ENCODE results near the gene DMRT1.

Gene DMRT1

DNA sequence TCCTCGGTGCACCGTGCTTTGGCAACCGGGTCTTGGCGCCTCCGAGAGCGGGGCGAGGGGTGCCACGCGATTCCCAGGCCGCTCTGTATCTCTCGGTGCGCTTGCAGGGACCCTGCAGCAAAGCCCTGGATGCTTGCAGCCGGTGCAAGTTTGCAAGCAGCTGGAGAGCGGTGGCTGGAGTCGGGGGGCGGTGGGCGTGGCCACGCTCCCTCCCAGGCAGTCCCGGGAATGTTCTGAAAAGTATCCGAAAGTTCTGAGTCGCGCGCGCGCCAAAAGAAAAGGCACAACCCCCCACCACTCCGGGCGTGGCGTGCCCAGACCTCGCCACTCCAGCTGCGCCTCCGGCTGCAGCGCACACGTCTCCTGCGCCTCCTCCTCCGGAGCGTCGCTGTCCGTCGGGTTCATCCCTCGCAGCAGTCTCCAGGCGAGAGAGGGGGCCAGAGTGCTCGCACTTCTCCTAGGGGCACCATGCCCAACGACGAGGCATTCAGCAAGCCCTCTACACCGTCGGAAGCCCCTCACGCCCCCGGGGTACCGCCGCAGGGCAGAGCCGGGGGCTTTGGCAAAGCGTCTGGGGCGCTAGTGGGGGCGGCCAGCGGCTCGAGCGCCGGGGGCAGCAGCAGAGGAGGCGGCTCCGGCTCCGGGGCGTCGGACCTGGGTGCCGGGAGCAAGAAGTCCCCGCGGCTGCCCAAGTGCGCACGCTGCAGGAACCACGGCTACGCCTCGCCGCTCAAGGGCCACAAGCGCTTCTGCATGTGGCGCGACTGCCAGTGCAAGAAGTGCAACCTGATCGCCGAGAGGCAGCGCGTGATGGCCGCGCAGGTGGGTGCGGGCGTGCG is at the start of gene DMRT1:
TSS of gene DMRT1 (plus strand) at position 327 of the 839 bp plus-strand sequence. CDS start at position 469, 142 bp downstream.
- no peaks in the 10 kb centered on the region for H3K9me3 ChIP-seq (ENCODE audit: control insufficient read depth, low read length)
- H3K27me3 ChIP-seq (ENCODE audit: control insufficient read depth, insufficient read depth, low read length): peaks cover 46% of the 10 kb centered on the region
- H3K4me1 ChIP-seq (ENCODE audit: control insufficient read depth, insufficient read depth, low read length): no peaks in the 10 kb centered on the region
- H3K36me3 ChIP-seq (ENCODE audit: control insufficient read depth, insufficient read depth, low read length): no peaks in the 10 kb centered on the region
- H3K4me3 ChIP-seq (ENCODE audit: low read length): no peak within 1 kb of the TSS
- H3K9ac ChIP-seq (ENCODE audit: low read length): no peak within 1 kb of the TSS

DNA sequence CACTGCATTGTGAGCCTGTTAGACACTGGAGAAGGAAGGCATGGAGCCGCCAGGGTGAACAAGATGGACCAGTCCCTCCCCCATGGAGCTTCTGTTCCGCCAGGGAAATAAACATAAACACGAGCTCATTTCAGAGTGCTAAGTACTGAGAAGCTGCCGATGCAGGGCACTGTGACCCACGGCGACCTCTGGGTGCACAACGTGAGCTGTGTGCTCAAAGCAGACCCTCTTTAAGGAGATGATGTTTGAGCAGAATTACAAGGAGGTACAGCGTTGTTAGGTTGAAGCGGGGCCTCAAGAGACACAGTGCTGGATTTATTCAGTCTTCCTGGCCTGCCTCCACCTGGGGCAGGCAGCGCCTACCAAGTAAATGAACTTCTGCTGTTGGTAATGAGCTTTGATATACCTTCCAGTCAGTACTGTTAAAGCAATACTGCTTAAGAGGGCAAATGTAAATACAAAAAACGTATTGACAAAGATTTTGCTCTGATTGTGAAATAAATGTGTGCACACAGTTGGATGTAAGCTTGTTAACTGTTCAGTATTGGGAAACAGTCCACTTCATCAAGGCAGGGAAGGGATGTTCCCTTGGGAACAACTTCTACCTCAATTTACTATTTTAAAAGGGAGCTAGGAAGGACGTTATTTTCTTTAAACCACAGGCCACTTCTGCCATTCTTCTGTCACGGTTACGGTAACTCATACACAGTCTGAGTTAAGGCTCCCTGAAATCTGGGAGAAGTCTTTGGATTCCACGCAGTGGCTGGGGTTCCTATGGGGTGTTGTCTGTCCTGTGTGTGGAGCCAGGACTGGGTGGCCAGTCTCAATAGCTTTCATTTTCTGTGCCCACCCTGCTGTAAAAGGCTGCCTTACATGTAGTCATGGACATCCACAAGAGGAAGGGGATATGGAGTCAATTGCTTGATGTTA is 48.9 kb upstream of the DMRT1 start:
- Histone ChIP-seq H3K36me3 (ENCODE audit: control insufficient read depth, insufficient read depth, low read length) (no peaks in the 10 kb centered on the region), H3K4me1 (ENCODE audit: control insufficient read depth, insufficient read depth, low read length) (no peaks in the 10 kb centered on the region), H3K4me3 (ENCODE audit: low read length) (no peak overlapping the region), H3K9me3 (ENCODE audit: control insufficient read depth, low read length) (no peaks in the 10 kb centered on the region), H3K27me3 (ENCODE audit: control insufficient read depth, insufficient read depth, low read length) (no peaks in the 10 kb centered on the region), H3K9ac (ENCODE audit: low read length) (no peak overlapping the region)

DNA sequence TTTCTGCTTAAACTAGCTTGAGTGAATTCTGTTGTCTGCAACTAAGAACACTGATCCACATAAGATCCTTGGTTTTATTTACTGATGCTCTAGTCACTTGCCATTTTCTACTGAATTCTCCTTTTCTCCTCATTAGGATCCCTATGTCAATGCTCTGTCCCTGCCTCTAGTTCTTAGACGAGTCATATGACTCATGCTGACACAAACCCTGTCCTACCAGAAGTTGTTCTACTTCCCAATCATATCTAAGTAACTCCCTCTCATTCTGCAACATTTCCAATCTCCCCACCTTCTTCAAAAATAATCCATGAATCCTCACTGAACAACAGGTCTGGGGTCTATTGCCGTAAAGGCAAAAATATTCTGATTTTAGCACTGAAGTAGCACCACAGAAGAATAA is 47.1 kb upstream of the DMRT1 start:
- Histone ChIP-seq H3K36me3 (ENCODE audit: control insufficient read depth, insufficient read depth, low read length) (no peaks in the 10 kb centered on the region), H3K4me3 (ENCODE audit: low read length) (no peak overlapping the region), H3K4me1 (ENCODE audit: control insufficient read depth, insufficient read depth, low read length) (no peaks in the 10 kb centered on the region), H3K9me3 (ENCODE audit: control insufficient read depth, low read length) (no peaks in the 10 kb centered on the region), H3K9ac (ENCODE audit: low read length) (no peak overlapping the region), H3K27me3 (ENCODE audit: control insufficient read depth, insufficient read depth, low read length) (no peaks in the 10 kb centered on the region)

DNA sequence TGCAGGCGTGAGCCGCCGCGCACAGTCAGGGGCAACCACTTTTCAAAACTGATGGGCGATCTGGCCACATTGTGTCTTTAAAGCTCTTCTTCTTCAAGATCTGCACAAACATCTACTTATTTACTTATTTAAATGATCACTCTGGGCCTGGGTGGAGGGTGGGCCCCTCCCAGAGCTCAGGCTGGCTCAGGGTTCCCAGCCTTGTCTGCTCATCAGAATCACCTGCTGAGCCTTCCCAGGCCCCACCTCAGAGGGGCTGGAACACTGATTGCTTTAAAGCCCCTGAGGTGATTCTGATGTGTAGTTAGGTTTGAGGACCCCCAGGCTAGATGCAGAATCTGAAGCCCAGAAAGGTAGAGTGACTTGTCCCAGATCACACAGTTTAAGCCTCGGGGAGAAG is 45.6 kb upstream of the DMRT1 start:
- Histone ChIP-seq H3K27me3 (ENCODE audit: control insufficient read depth, insufficient read depth, low read length) (no peaks in the 10 kb centered on the region), H3K36me3 (ENCODE audit: control insufficient read depth, insufficient read depth, low read length) (no peaks in the 10 kb centered on the region), H3K4me1 (ENCODE audit: control insufficient read depth, insufficient read depth, low read length) (no peaks in the 10 kb centered on the region), H3K9ac (ENCODE audit: low read length) (no peak overlapping the region), H3K4me3 (ENCODE audit: low read length) (no peak overlapping the region), H3K9me3 (ENCODE audit: control insufficient read depth, low read length) (no peaks in the 10 kb centered on the region)

DNA sequence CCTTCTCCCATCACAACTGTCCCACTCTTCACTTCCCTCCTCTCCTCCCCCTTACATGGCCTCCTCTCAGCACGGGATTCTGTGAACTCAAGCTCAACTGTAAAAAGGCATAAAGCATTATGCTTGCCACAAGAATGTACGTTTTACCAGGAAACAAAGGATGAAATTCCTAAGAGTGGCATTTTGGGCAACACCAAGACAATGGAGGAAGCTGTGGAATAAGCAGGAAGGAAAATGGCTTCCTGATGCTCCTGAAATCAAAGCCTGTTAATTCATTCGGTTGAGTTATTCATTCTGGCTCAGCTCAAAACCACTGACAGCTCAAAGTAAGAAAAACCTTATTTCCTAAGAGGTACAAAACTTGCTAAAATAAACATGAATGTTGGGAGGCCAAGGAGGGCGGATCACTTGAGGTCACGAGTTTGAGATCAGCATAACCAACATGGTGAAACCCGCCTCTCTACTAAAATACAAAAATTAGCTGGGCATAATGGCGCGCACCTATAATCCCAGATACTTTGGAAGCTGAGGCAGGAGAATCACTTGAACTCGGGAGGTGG is 40.8 kb upstream of the DMRT1 start:
- Histone ChIP-seq H3K9ac (ENCODE audit: low read length) (no peak overlapping the region), H3K9me3 (ENCODE audit: control insufficient read depth, low read length) (no peaks in the 10 kb centered on the region), H3K4me3 (ENCODE audit: low read length) (no peak overlapping the region), H3K36me3 (ENCODE audit: control insufficient read depth, insufficient read depth, low read length) (no peaks in the 10 kb centered on the region), H3K4me1 (ENCODE audit: control insufficient read depth, insufficient read depth, low read length) (no peaks in the 10 kb centered on the region), H3K27me3 (ENCODE audit: control insufficient read depth, insufficient read depth, low read length) (no peaks in the 10 kb centered on the region)

DNA sequence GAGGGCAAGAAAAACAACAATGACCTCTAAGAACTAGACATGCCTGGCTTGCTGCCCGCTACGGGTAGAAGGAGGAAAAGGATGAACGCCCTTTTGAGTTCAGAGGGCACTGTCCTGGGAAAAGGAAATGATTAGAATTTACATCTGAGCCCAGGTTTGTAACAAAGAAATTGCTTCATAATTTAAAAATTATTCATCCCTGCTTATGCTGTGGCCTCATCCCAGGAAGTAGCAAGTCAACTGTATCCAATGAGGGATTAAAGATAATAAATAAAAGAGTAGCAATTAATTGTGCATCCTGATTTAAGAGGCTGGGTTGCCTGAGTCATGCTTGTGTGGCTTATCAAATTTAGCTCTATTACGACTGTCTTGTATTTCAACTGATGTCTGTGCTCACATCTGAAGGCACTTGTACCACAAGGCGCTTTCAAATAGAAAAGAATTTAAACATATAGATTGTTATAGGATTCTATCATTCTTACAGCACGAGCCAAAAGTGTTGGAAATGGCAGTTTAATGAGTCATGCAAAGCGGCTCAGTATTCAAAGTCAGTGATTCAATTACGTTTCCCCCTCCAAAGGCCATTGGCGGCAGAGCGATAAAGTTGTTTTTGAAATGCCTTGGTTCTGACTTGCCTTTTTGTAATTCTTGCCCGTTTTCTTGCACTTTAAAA is 40.0 kb upstream of the DMRT1 start:
- no peaks in the 10 kb centered on the region for H3K27me3 ChIP-seq (ENCODE audit: control insufficient read depth, insufficient read depth, low read length)
- H3K4me1 ChIP-seq (ENCODE audit: control insufficient read depth, insufficient read depth, low read length): no peaks in the 10 kb centered on the region
- H3K36me3 ChIP-seq (ENCODE audit: control insufficient read depth, insufficient read depth, low read length): no peaks in the 10 kb centered on the region
- H3K9ac ChIP-seq (ENCODE audit: low read length): no peak overlapping the region
- H3K9me3 ChIP-seq (ENCODE audit: control insufficient read depth, low read length): no peaks in the 10 kb centered on the region
- no peak overlapping the region for H3K4me3 ChIP-seq (ENCODE audit: low read length)

DNA sequence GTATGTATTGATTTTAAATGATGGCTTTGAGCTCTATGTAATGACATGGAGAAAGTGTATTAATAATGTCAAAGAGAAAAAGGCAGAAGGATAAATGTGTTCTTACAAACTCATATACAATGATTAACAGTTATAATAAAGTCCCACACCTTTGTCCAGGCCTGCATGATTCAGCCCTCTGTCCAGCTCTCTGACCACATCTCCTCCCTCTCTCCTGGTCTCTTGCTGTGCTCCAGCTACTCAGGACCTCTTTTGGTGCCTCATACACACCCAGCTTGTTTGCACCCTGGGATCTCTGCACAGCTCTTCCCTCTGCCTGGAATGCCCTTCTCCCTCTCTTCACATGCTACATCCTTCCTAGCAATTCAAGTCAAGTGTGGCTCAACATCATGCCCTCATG is 37.5 kb upstream of the DMRT1 start:
- no peak overlapping the region for H3K4me3 ChIP-seq (ENCODE audit: low read length)
- H3K9ac ChIP-seq (ENCODE audit: low read length): no peak overlapping the region
- H3K36me3 ChIP-seq (ENCODE audit: control insufficient read depth, insufficient read depth, low read length): no peaks in the 10 kb centered on the region
- no peaks in the 10 kb centered on the region for H3K27me3 ChIP-seq (ENCODE audit: control insufficient read depth, insufficient read depth, low read length)
- H3K9me3 ChIP-seq (ENCODE audit: control insufficient read depth, low read length): no peaks in the 10 kb centered on the region
- H3K4me1 ChIP-seq (ENCODE audit: control insufficient read depth, insufficient read depth, low read length): no peaks in the 10 kb centered on the region

DNA sequence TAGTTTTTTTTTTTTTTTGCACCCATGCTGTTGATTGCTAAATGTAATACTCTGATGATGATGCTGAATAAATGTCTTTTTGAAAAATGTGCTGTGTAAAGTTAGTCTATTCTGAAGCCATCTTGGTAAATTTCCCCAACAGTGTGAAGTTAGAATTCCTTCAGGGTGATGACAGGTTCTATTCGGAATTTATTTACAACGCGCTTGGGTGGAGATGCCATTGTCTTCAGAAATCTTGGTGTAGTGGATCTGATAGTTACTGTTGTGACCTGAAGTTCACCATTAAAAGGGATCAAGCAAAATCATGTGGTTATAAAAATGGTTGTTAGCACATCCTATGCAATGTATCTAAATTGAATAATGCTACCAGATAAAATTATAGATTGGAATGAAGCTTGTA is 36.3 kb upstream of the DMRT1 start:
- Histone ChIP-seq H3K36me3 (ENCODE audit: control insufficient read depth, insufficient read depth, low read length) (no peaks in the 10 kb centered on the region), H3K9ac (ENCODE audit: low read length) (no peak overlapping the region), H3K27me3 (ENCODE audit: control insufficient read depth, insufficient read depth, low read length) (no peaks in the 10 kb centered on the region), H3K9me3 (ENCODE audit: control insufficient read depth, low read length) (no peaks in the 10 kb centered on the region), H3K4me1 (ENCODE audit: control insufficient read depth, insufficient read depth, low read length) (no peaks in the 10 kb centered on the region), H3K4me3 (ENCODE audit: low read length) (no peak overlapping the region)

DNA sequence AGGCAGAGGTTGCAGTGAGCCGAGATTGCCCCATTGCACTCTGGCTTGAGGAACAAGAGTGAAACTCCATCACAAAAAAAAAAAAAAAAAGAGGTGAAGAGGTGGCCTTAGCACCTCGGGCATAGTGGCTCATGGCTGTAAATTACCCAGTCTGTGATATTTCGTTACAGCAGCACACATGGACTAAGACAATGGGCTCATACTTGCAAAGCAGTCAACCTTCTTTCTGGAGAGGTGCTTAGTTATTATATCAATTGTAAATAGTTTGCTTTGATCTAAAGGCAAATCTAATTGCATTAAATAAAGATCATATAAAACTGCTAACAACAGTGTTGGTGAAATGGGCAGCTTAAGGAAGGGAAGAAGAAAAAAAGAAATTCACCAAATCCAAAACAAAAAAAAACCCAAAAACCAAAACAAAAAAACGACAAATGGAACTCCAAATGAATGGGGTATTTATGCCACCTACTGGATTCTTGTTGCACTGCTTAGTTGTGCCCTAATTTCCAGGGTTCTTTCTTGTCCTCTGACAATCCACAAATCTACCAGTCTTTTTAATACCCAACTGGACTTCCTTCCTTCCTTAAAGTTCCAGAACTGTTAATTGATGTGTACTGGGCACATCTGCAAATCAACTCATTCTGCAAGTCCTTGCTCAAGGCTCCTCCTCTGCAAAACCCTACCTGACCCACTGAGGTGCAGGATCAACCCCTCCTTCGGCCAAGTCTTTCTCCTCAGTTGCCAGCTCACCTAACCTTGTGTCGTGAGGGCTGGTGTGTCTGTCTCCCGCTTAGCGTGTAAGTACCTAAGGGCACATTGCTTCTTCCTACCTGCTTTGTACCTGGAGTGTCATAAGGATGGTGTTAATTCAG is 35.0 kb upstream of the DMRT1 start:
- H3K4me3 ChIP-seq (ENCODE audit: low read length): no peak overlapping the region
- H3K9ac ChIP-seq (ENCODE audit: low read length): no peak overlapping the region
- no peaks in the 10 kb centered on the region for H3K4me1 ChIP-seq (ENCODE audit: control insufficient read depth, insufficient read depth, low read length)
- no peaks in the 10 kb centered on the region for H3K36me3 ChIP-seq (ENCODE audit: control insufficient read depth, insufficient read depth, low read length)
- no peaks in the 10 kb centered on the region for H3K27me3 ChIP-seq (ENCODE audit: control insufficient read depth, insufficient read depth, low read length)
- no peaks in the 10 kb centered on the region for H3K9me3 ChIP-seq (ENCODE audit: control insufficient read depth, low read length)

DNA sequence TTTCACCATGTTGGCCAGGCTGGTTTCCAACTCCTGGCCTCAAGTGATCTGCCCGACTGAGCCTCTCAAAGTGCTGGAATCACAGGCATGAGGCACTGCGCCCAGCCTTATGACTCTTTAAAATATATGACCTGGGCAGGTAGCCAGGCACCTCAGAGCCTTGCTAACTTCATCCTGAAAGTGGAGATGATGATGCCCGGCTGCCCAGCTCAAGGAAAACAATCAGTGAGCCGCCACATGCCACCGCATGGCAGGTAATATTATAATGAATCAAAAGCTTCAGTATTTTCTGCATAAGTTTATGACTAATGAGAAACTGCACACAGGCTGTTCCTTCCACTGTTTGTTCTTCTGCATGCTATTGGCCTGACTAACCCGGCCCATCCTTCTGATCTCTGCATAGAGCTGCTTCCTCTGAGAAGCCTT is 30.4 kb upstream of the DMRT1 start:
- H3K27me3 ChIP-seq (ENCODE audit: control insufficient read depth, insufficient read depth, low read length): no peaks in the 10 kb centered on the region
- no peaks in the 10 kb centered on the region for H3K36me3 ChIP-seq (ENCODE audit: control insufficient read depth, insufficient read depth, low read length)
- H3K9me3 ChIP-seq (ENCODE audit: control insufficient read depth, low read length): no peaks in the 10 kb centered on the region
- H3K4me1 ChIP-seq (ENCODE audit: control insufficient read depth, insufficient read depth, low read length): no peaks in the 10 kb centered on the region
- H3K4me3 ChIP-seq (ENCODE audit: low read length): no peak overlapping the region
- no peak overlapping the region for H3K9ac ChIP-seq (ENCODE audit: low read length)

DNA sequence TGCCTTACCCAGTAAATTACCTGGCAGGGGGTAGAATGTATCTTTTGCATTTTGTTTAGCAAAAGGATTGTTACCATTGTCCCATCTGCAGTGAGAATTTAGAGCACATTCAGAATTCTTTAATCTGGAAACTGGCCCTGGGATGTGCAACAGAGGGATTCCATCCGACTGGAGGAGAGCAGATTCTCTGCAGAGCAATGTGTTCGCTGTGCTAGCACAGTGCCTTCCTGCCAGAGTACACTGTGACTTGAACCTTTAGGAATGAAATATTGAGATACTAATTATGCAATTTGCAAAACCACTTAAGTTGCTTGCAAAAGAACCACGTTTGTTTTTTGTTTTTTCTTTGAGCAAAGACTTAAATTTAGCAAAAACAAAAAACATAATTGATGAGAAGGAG is 22.5 kb upstream of the DMRT1 start:
- H3K27me3 ChIP-seq (ENCODE audit: control insufficient read depth, insufficient read depth, low read length): no peaks in the 10 kb centered on the region
- H3K4me3 ChIP-seq (ENCODE audit: low read length): no peak overlapping the region

More for the DNA sequence above, 22.5 kb upstream of the DMRT1 start:
- Histone ChIP-seq H3K9ac (ENCODE audit: low read length) (no peak overlapping the region), H3K36me3 (ENCODE audit: control insufficient read depth, insufficient read depth, low read length) (no peaks in the 10 kb centered on the region), H3K9me3 (ENCODE audit: control insufficient read depth, low read length) (no peaks in the 10 kb centered on the region), H3K4me1 (ENCODE audit: control insufficient read depth, insufficient read depth, low read length) (no peaks in the 10 kb centered on the region)
